H7 (cell line): Measurements from ENCODE around the gene CNGA2. TPM values are rescaled to one million over a fixed set of nuclear protein-coding genes. Genes with fewer than 3 reads are reported as not detected.

Source experiments
- DNase-seq: peaks from one replicate; pipeline ENCODE4 v3.0.0; 2012
- H3K27me3 ChIP-seq: 2 replicates; pipeline ENCODE4 v1.6.0; 2011; ENCODE audit warnings: mild to moderate bottlenecking, low read length; ENCODE audit not compliant: control insufficient read depth, insufficient read depth
- H3K36me3 ChIP-seq: replicated peaks from 2 replicates; pipeline ENCODE4 v1.5.1; 2011; ENCODE audit warnings: low read length; ENCODE audit not compliant: control insufficient read depth, insufficient read depth
- H3K4me3 ChIP-seq: 2 replicates; pipeline ENCODE4 v1.5.1; 2011; ENCODE audit warnings: low read depth, mild to moderate bottlenecking, control low read depth, low read length, moderate library complexity; ENCODE audit not compliant: insufficient read depth
- total RNA-seq: library from RNA; depleted of rRNA; stranded (reverse); fragments of >200 nt; shearing (Covaris generic); gene quantifications from 2 replicates; pipeline ENCODE4 v1.2.3, GENCODE V29; 2014

Gene CNGA2
- total RNA-seq, 1 experiment from 2014 or later: not detected

GRCh38 chrX:151724563-151725337, 9.8 kb upstream of the CNGA2 start:
- H3K36me3 ChIP-seq: no peaks in the 10 kb centered on the region
- DNase-seq: no peak

GRCh38 chrX:151725338-151725614, 9.3 kb upstream of the CNGA2 start:
- H3K36me3 ChIP-seq: no peaks in the 10 kb centered on the region
- no peaks in the 10 kb centered on the region for H3K27me3 ChIP-seq
- DNase-seq: no peak
- H3K4me3 ChIP-seq: no peak overlapping the region

More at GRCh38 chrX:151724563-151725337, 9.8 kb upstream of the CNGA2 start:
- Histone ChIP-seq H3K4me3 (no peak overlapping the region), H3K27me3 (no peaks in the 10 kb centered on the region)

GRCh38 chrX:151726751-151727150, 7.8 kb upstream of the CNGA2 start:
- Histone ChIP-seq H3K36me3 (no peaks in the 10 kb centered on the region), H3K4me3 (no peak overlapping the region), H3K27me3 (no peaks in the 10 kb centered on the region)
- no peak for DNase-seq

GRCh38 chrX:151727346-151727745, 7.2 kb upstream of the CNGA2 start:
- H3K4me3 ChIP-seq: no peak overlapping the region
- H3K27me3 ChIP-seq: no peaks in the 10 kb centered on the region
- no peak for DNase-seq
- H3K36me3 ChIP-seq: no peaks in the 10 kb centered on the region

GRCh38 chrX:151729056-151729725, 5.4 kb upstream of the CNGA2 start:
- Histone ChIP-seq H3K27me3 (no peaks in the 10 kb centered on the region), H3K36me3 (no peaks in the 10 kb centered on the region), H3K4me3 (no peak overlapping the region)
- DNase-seq: no peak

GRCh38 chrX:151735219-151735618, 673 bp downstream of the CNGA2 start:
- H3K27me3 ChIP-seq: no peaks in the 10 kb centered on the region
- no peak for DNase-seq
- no peak overlapping the region for H3K4me3 ChIP-seq
- no peaks in the 10 kb centered on the region for H3K36me3 ChIP-seq

GRCh38 chrX:151736685-151737084, 2.1 kb downstream of the CNGA2 start:
- no peaks in the 10 kb centered on the region for H3K27me3 ChIP-seq
- DNase-seq: no peak
- no peaks in the 10 kb centered on the region for H3K36me3 ChIP-seq
- H3K4me3 ChIP-seq: no peak overlapping the region

- no peak overlapping the region for H3K4me3 ChIP-seq
- H3K27me3 ChIP-seq: no peaks in the 10 kb centered on the region
- DNase-seq: no peak
- no peaks in the 10 kb centered on the region for H3K36me3 ChIP-seq
These were observed 2.9 kb downstream of the CNGA2 start for GRCh38 chrX:151737494-151737893.

- no peak overlapping the region for H3K4me3 ChIP-seq
- no peaks in the 10 kb centered on the region for H3K27me3 ChIP-seq
- H3K36me3 ChIP-seq: no peaks in the 10 kb centered on the region
- no peak for DNase-seq
These were observed 4.2 kb downstream of the CNGA2 start for GRCh38 chrX:151738751-151739150.

GRCh38 chrX:151741606-151742005, 7.1 kb downstream of the CNGA2 start:
- no peaks in the 10 kb centered on the region for H3K27me3 ChIP-seq
- no peak for DNase-seq
- H3K36me3 ChIP-seq: no peaks in the 10 kb centered on the region
- H3K4me3 ChIP-seq: no peak overlapping the region

- no peaks in the 10 kb centered on the region for H3K27me3 ChIP-seq
- H3K4me3 ChIP-seq: no peak overlapping the region
- DNase-seq: no peak
- no peaks in the 10 kb centered on the region for H3K36me3 ChIP-seq
These were observed 7.8 kb downstream of the CNGA2 start for GRCh38 chrX:151742311-151742710.

GRCh38 chrX:151743651-151744470, 9.3 kb downstream of the CNGA2 start:
- no peak overlapping the region for H3K4me3 ChIP-seq
- H3K36me3 ChIP-seq: no peaks in the 10 kb centered on the region
- H3K27me3 ChIP-seq: no peaks in the 10 kb centered on the region
- DNase-seq: no peak

GRCh38 chrX:151745651-151746050, 11.1 kb downstream of the CNGA2 start:
- DNase-seq: no peak
- H3K36me3 ChIP-seq: no peaks in the 10 kb centered on the region
- H3K27me3 ChIP-seq: no peaks in the 10 kb centered on the region
- H3K4me3 ChIP-seq: no peak overlapping the region

- H3K36me3 ChIP-seq: no peaks in the 10 kb centered on the region
- H3K4me3 ChIP-seq: no peak overlapping the region
- no peaks in the 10 kb centered on the region for H3K27me3 ChIP-seq
- no peak for DNase-seq
These were observed 12.0 kb downstream of the CNGA2 start for GRCh38 chrX:151746502-151746901.

- Histone ChIP-seq H3K27me3 (no peaks in the 10 kb centered on the region), H3K36me3 (no peaks in the 10 kb centered on the region), H3K4me3 (no peak overlapping the region)
- no peak for DNase-seq
These were observed 16.0 kb downstream of the CNGA2 start for GRCh38 chrX:151750511-151750910.
